ENCODE data around the gene PRMT2. TPM values are rescaled to one million over a fixed set of nuclear protein-coding genes. Genes with fewer than 3 reads are reported as not detected.

Gene PRMT2
- total RNA-seq, 1 donor from 2014 or later = 151 TPM

DNA sequence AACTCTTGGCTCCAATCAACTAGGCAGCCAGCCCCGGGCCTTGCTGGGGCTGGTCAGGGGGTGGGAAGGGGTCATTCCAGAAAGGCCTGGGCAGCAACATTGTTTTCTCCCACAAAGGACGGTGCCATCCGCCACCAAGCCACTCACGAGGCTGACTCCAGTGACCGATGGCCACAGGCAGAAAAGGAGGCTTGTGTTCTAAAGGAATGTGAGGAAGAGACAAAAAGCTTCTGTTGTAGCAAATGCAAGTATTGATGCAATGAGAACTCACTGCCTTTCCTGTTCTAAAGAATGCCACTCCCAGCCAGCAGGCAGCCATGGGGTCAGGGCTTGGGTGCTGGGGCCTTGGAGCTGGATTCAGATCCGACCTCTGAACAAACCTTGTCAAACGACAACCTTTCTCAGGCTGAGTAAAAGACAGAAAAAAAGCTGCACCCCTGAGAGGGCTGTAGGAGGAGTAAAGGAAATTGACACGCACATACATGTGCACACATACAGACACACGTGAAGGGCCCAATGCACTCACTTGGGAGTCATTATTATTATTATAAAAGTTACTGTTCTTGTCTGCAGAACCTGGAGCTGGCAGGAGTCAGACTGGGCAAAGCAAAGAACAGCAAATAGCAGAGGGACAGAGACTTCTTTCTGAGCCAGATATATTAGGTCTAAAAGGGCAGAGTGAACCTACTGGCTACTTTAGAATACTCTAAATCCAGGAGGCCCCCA, 13.9 kb upstream of the PRMT2 start:
- H3K4me1 Mint-ChIP-seq (ENCODE audit: unreplicated experiment) = peaks cover 5% of the 10 kb centered on the region
- H3K27ac Mint-ChIP-seq (ENCODE audit: unreplicated experiment) = peak overlapping the region; percentile 30
- TF ChIP-seq, protein P1, sequence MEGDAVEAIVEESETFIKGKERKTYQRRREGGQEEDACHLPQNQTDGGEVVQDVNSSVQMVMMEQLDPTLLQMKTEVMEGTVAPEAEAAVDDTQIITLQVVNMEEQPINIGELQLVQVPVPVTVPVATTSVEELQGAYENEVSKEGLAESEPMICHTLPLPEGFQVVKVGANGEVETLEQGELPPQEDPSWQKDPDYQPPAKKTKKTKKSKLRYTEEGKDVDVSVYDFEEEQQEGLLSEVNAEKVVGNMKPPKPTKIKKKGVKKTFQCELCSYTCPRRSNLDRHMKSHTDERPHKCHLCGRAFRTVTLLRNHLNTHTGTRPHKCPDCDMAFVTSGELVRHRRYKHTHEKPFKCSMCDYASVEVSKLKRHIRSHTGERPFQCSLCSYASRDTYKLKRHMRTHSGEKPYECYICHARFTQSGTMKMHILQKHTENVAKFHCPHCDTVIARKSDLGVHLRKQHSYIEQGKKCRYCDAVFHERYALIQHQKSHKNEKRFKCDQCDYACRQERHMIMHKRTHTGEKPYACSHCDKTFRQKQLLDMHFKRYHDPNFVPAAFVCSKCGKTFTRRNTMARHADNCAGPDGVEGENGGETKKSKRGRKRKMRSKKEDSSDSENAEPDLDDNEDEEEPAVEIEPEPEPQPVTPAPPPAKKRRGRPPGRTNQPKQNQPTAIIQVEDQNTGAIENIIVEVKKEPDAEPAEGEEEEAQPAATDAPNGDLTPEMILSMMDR (IDR thresholded peaks at IDR 0.05; ENCODE audit: unreplicated experiment) = no peak
- no peak for DNase-seq (ENCODE audit: low spot score)
- peaks cover 2% of the 10 kb centered on the region for H3K27me3 Mint-ChIP-seq (ENCODE audit: unreplicated experiment)
- H3K4me3 Mint-ChIP-seq (ENCODE audit: unreplicated experiment) = no peak overlapping the region
- H3K9me3 Mint-ChIP-seq (ENCODE audit: unreplicated experiment) = no peaks in the 10 kb centered on the region
- peaks cover 13% of the 10 kb centered on the region for H3K36me3 Mint-ChIP-seq (ENCODE audit: low read depth, unreplicated experiment)

DNA sequence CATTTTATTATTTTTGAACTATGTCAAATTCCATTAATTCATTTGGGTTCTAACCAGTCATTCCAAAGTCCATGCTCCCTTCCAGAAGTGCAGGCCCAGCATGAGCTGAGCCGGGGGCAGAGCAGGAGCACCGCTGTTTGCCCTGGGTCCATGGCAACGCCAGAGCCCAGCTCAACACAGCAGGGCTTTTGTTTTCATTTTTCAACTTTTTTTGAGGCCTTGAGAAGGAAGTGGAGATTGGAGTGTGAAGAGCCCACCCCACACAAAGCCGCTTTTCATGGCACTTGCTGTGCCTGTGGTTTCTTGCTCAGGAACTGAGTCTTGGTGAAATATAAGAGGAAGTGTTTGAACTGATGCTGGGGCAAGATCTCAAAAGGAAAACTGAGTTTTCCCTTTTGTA, 13.2 kb upstream of the PRMT2 start:
- H3K27me3 Mint-ChIP-seq (ENCODE audit: unreplicated experiment) = peaks cover 2% of the 10 kb centered on the region
- peak overlapping the region; percentile 85 for H3K27ac Mint-ChIP-seq (ENCODE audit: unreplicated experiment)
- DNase-seq (ENCODE audit: low spot score) = peak; percentile 26

DNA sequence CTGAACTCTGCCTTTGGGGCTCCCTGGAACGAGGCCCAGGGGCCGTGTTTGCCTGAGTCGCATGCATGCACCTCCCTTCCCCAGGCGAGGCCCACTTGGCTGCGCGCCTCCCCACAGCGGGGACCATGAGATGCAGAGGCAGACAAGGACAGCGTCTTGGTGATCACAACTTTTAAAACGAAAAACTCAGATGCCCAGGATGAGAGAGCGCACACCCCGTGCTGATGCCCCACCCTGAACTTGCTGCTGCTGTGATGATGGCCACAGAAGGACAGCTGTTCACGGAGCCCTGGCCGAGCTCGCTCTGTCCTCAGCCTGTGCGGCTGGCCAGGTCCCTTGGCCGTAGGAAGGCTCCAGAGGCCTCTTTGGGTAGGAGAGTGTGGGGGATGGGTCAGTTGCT, 11.4 kb upstream of the PRMT2 start:
- Mint-ChIP-seq H3K4me3 (ENCODE audit: unreplicated experiment) (no peak overlapping the region), H3K36me3 (ENCODE audit: low read depth, unreplicated experiment) (peaks cover 13% of the 10 kb centered on the region), H3K27ac (ENCODE audit: unreplicated experiment) (no peak overlapping the region), H3K9me3 (ENCODE audit: unreplicated experiment) (no peaks in the 10 kb centered on the region), H3K4me1 (ENCODE audit: unreplicated experiment) (no peaks in the 10 kb centered on the region), H3K27me3 (ENCODE audit: unreplicated experiment) (peaks cover 2% of the 10 kb centered on the region)
- TF ChIP-seq, protein P1 (IDR thresholded peaks at IDR 0.05; ENCODE audit: unreplicated experiment) = no peak
- no peak for DNase-seq (ENCODE audit: low spot score)

More for the DNA sequence above, 13.2 kb upstream of the PRMT2 start:
- TF ChIP-seq, protein P1 (IDR thresholded peaks at IDR 0.05; ENCODE audit: unreplicated experiment) = no peak
- H3K9me3 Mint-ChIP-seq (ENCODE audit: unreplicated experiment) = no peaks in the 10 kb centered on the region
- no peak overlapping the region for H3K4me3 Mint-ChIP-seq (ENCODE audit: unreplicated experiment)
- H3K4me1 Mint-ChIP-seq (ENCODE audit: unreplicated experiment) = peaks cover under 1% of the 10 kb centered on the region
- peaks cover 13% of the 10 kb centered on the region for H3K36me3 Mint-ChIP-seq (ENCODE audit: low read depth, unreplicated experiment)

DNA sequence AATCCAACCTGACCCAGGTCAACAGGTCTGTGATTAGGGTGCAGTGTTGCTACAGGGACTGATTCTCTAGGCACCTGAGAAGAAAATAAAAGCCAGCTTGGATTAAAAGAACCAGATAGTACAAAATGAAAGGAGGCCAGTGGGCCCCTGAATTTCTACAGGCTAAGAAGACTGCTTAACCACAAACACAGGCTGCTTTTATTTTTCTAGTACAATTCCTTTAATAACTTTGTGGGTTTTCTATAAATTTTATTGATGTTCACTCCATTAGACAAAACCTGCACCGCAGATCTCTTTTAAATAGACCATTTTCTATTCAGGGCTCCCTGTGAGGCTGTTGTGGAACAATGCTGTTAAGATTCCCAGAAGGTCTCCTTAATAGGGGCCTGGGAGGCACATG, 9.7 kb upstream of the PRMT2 start:
- TF ChIP-seq, protein P1 (IDR thresholded peaks at IDR 0.05; ENCODE audit: unreplicated experiment) = no peak
- Mint-ChIP-seq H3K27me3 (ENCODE audit: unreplicated experiment) (no peaks in the 10 kb centered on the region), H3K27ac (ENCODE audit: unreplicated experiment) (no peak overlapping the region), H3K9me3 (ENCODE audit: unreplicated experiment) (no peaks in the 10 kb centered on the region), H3K36me3 (ENCODE audit: low read depth, unreplicated experiment) (peaks cover 13% of the 10 kb centered on the region), H3K4me3 (ENCODE audit: unreplicated experiment) (no peak overlapping the region), H3K4me1 (ENCODE audit: unreplicated experiment) (no peaks in the 10 kb centered on the region)
- no peak for DNase-seq (ENCODE audit: low spot score)

DNA sequence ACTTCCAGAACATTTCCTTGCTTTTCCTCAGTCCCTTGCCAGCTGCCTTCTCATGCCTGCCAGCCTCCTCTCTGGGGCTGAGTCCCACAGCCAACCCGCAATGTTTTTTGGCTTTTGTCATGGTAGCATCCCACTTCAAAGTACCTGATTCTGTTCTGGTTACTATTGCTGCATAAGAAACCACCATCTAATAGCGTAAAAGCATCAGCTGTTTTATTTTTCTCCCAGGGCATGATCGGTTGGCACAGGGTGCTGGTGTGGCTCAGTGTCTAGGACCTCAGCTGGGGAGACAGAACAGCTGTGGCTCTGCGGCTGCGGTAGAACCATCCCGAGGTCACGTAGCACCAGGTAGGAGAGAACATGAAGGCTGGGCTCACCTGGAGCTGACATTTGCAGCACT, 8.9 kb upstream of the PRMT2 start:
- Mint-ChIP-seq H3K4me3 (ENCODE audit: unreplicated experiment) (no peak overlapping the region), H3K4me1 (ENCODE audit: unreplicated experiment) (no peaks in the 10 kb centered on the region), H3K27me3 (ENCODE audit: unreplicated experiment) (no peaks in the 10 kb centered on the region), H3K9me3 (ENCODE audit: unreplicated experiment) (no peaks in the 10 kb centered on the region), H3K36me3 (ENCODE audit: low read depth, unreplicated experiment) (peaks cover 13% of the 10 kb centered on the region), H3K27ac (ENCODE audit: unreplicated experiment) (no peak overlapping the region)
- TF ChIP-seq, protein P1 (IDR thresholded peaks at IDR 0.05; ENCODE audit: unreplicated experiment) = no peak
- no peak for DNase-seq (ENCODE audit: low spot score)
